Measurements from ENCODE around the gene SNED1. TPM values are rescaled to one million over a fixed set of nuclear protein-coding genes. Genes with fewer than 3 reads are reported as not detected.

SNED1 gene
- polyA plus RNA-seq, 3 donors = 0.02 to 3.4 (median 0.12) TPM

DNA sequence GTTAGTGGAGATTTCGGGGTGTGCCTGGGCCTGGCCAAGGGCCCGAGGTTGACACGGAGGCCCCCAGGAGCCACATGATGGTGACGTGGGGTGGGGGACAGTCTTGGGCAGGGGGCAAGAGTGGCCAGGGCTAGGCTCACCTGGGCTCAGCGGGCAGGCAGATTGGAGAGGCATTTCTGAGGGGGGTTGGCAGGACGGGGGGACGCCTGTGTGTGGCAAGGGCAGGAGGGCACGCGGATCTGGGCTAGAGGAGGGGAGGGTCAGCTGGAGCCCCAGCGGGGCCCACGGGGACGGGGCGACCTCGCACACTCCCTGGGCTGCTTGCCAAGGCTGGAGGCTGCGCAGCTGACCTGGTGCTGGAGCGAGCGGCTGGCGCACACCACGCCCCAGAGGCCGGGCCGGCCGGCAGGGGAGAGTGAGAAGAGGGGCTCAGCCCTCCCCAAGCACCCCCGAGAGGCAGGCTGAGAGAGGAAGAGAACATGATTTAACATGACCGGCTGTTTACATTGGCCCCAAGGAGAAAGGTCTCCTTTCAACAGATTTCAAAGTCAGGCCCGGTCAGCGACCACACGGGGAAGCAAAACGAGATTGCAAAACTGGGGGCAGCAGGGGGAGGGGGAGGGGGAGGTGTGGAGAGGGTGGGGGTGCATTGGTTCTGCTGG lies 38.0 kb upstream of the SNED1 start:
- Histone ChIP-seq H4K20me1 (ENCODE audit: insufficient read depth, low read length) (no peaks in the 10 kb centered on the region), H3K4me3 (replicated peaks in 1 of 3; ENCODE audit: low read depth in 2 of 3, low read length in 3 of 3) (peak overlapping the region in 2 of 3 experiments; percentile 5 to 60), H3K27ac (ENCODE audit: low read depth in 1 of 2, low read length in 2 of 2) (peak overlapping the region; percentile 79 to 83), H3K36me3 (replicated peaks in 1 of 2; ENCODE audit: control insufficient read depth in 1 of 2, insufficient read depth in 2 of 2, low read length in 2 of 2) (no peaks in the 10 kb centered on the region), H3K9ac (ENCODE audit: insufficient read depth, low read length, poor library complexity, severe bottlenecking) (peak overlapping the region; percentile 64), H2AFZ (ENCODE audit: insufficient read depth, low read depth, low read length, poor library complexity, severe bottlenecking) (peak overlapping the region; percentile 83), H3K4me1 (ENCODE audit: control insufficient read depth in 1 of 2, insufficient read depth in 2 of 2, low read length in 2 of 2) (peaks cover 58 to 60% of the 10 kb centered on the region in 2 donors), H3K4me2 (replicated peaks; ENCODE audit: extremely low read depth, low read length, poor library complexity, severe bottlenecking) (peak overlapping the region; percentile 71), H3K9me3 (replicated peaks in 1 of 2; ENCODE audit: control insufficient read depth in 1 of 2, insufficient read depth in 1 of 2, low read length in 2 of 2) (no peaks in the 10 kb centered on the region), H3K27me3 (ENCODE audit: control insufficient read depth in 2 of 2, insufficient read depth in 2 of 2, low read length in 2 of 2) (no peaks in the 10 kb centered on the region), H3K79me2 (ENCODE audit: insufficient read depth, low read length) (no peaks in the 10 kb centered on the region)
- intact Hi-C loops (cut with micrococcal nuclease) = no loop called here
- Mint-ChIP-seq H3K9me3 (no peaks in the 10 kb centered on the region), H3K27ac (peak overlapping the region in 3 of 7 donors; percentile 81 to 88 (median 86)), H3K27me3 (ENCODE audit: low read depth in 3 of 3) (no peaks in the 10 kb centered on the region), H3K4me1 (peaks cover 22% of the 10 kb centered on the region), H3K36me3 (no peaks in the 10 kb centered on the region), H3K4me3 (peak overlapping the region; percentile 64 to 78)
- TF ChIP-seq, protein P1, sequence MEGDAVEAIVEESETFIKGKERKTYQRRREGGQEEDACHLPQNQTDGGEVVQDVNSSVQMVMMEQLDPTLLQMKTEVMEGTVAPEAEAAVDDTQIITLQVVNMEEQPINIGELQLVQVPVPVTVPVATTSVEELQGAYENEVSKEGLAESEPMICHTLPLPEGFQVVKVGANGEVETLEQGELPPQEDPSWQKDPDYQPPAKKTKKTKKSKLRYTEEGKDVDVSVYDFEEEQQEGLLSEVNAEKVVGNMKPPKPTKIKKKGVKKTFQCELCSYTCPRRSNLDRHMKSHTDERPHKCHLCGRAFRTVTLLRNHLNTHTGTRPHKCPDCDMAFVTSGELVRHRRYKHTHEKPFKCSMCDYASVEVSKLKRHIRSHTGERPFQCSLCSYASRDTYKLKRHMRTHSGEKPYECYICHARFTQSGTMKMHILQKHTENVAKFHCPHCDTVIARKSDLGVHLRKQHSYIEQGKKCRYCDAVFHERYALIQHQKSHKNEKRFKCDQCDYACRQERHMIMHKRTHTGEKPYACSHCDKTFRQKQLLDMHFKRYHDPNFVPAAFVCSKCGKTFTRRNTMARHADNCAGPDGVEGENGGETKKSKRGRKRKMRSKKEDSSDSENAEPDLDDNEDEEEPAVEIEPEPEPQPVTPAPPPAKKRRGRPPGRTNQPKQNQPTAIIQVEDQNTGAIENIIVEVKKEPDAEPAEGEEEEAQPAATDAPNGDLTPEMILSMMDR (IDR thresholded peaks at IDR 0.05) = no peak
- DNase-seq = peak; percentile 23 to 27 (median 25)
- WGBS (ENCODE audit: insufficient coverage) = 32% methylated on average over 13 of the region's 28 CpGs

DNA sequence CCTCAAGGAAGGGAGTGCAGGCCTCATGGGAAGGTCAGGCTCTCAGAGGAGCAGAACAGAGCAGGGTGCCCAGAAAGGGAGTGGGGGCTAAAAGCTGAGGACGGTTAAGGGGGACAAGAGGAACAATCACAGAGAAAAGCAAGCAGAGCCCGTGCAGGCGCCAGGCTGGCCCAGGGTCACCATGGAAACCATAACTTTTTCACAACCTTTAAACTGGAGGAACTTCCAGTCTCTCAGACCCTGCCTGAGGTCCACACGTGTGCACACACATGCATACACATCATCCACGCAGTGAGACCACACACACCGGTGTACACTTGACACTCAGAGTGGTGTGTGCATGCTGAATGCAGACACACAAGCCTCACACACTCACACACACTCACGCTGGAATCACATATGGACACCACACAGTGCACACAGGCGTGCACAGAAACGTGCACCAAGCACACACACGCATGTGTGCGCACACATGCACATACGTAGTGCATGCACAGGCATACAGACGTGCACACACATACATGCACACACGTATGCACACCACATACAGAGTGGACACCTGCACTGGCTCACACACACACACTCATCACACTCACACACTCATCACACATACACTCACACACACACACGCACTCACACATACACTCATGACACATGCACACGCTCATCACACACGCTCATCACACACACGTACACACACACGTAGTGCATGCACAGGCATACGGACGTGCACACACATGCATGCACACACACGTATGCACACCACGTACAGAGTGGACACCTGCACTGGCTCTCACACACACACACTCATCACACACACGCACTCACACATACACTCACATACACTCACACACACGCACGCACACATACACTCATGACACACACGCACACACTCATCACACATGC lies 37.2 kb upstream of the SNED1 start:
- Histone ChIP-seq H3K4me2 (replicated peaks; ENCODE audit: extremely low read depth, low read length, poor library complexity, severe bottlenecking) (peak overlapping the region; percentile 71), H3K4me3 (replicated peaks in 1 of 3; ENCODE audit: low read depth in 2 of 3, low read length in 3 of 3) (peak overlapping the region in 1 of 3 experiments; percentile 60), H3K4me1 (ENCODE audit: control insufficient read depth in 1 of 2, insufficient read depth in 2 of 2, low read length in 2 of 2) (peaks cover 66 to 68% of the 10 kb centered on the region in 2 donors), H4K20me1 (ENCODE audit: insufficient read depth, low read length) (no peaks in the 10 kb centered on the region), H3K36me3 (replicated peaks in 1 of 2; ENCODE audit: control insufficient read depth in 1 of 2, insufficient read depth in 2 of 2, low read length in 2 of 2) (no peaks in the 10 kb centered on the region), H2AFZ (ENCODE audit: insufficient read depth, low read depth, low read length, poor library complexity, severe bottlenecking) (peak overlapping the region; percentile 83), H3K9me3 (replicated peaks in 1 of 2; ENCODE audit: control insufficient read depth in 1 of 2, insufficient read depth in 1 of 2, low read length in 2 of 2) (no peaks in the 10 kb centered on the region), H3K27me3 (ENCODE audit: control insufficient read depth in 2 of 2, insufficient read depth in 2 of 2, low read length in 2 of 2) (no peaks in the 10 kb centered on the region), H3K27ac (ENCODE audit: low read depth in 1 of 2, low read length in 2 of 2) (peak overlapping the region; percentile 79 to 83), H3K9ac (ENCODE audit: insufficient read depth, low read length, poor library complexity, severe bottlenecking) (peak overlapping the region; percentile 64), H3K79me2 (ENCODE audit: insufficient read depth, low read length) (no peaks in the 10 kb centered on the region)
- H3K4me1 Mint-ChIP-seq = peaks cover 25% of the 10 kb centered on the region
- H3K27ac Mint-ChIP-seq = peak overlapping the region in 3 of 7 donors; percentile 50 to 88 (median 62)
- H3K27me3 Mint-ChIP-seq (ENCODE audit: low read depth in 3 of 3) = no peaks in the 10 kb centered on the region
- H3K4me3 Mint-ChIP-seq = peak overlapping the region; percentile 64 to 78
- no peaks in the 10 kb centered on the region for H3K9me3 Mint-ChIP-seq
- WGBS (ENCODE audit: insufficient coverage) = 75% methylated on average over 26 of the region's 27 CpGs
- peak; percentile 49 to 58 (median 55) for DNase-seq
- H3K36me3 Mint-ChIP-seq = no peaks in the 10 kb centered on the region
- TF ChIP-seq, protein P1 (IDR thresholded peaks at IDR 0.05) = no peak
- intact Hi-C loops (cut with micrococcal nuclease) = no loop called here

Data from CD14-positive monocyte (primary cell).